NCI-H2227 (cell line): ENCODE measurements around the gene GSDMA.
"Not testable (repeated sequence)": the region's sequence is repeated elsewhere in the genome, so short reads cannot be mapped to it uniquely, and the experiment has no call there.

ENCODE experiments used
- DNase-seq: peaks from one replicate; lab custom pipeline; 2025; ENCODE audit not compliant: unreplicated experiment; lab: John Stamatoyannopoulos, UW

The GSDMA gene

DNA sequence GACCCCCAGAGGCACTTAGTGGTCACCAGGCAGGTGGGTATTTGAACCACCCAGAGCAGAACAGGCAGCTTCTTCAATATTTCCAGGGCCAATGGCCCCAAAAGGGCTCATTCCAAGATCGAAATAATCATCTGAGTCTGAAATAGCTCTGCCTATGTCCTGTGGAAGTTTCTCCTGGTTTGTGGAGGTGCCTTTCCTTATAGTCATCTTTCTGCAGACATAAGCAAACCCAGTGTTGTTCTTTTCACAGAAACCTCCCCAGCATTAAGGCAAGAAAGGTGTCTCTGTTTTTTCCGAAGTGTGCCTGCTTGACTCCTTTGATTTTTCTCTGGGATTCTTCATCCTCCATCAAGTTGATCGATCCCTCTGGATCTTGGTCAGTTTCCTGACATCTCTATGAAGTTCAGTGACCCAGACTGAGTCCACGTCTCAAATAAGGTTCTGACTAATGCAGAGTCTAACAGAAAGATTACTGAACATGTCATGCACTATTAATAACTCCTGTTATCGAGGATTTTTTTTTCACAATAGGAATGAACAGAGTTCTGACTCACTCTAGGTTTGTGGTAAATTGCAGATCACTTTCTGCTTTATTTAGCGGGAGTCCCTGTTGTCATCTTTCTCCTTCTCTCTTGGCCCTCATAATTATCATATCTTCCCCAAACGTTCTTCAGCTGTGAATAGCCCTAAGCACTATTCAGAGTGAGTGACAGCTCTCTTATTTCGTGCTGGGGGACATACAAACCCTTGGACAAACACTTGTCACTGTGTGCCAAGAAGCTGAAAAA lies 33.8 kb upstream of the GSDMA start:
- peak; percentile 15 for DNase-seq

DNA sequence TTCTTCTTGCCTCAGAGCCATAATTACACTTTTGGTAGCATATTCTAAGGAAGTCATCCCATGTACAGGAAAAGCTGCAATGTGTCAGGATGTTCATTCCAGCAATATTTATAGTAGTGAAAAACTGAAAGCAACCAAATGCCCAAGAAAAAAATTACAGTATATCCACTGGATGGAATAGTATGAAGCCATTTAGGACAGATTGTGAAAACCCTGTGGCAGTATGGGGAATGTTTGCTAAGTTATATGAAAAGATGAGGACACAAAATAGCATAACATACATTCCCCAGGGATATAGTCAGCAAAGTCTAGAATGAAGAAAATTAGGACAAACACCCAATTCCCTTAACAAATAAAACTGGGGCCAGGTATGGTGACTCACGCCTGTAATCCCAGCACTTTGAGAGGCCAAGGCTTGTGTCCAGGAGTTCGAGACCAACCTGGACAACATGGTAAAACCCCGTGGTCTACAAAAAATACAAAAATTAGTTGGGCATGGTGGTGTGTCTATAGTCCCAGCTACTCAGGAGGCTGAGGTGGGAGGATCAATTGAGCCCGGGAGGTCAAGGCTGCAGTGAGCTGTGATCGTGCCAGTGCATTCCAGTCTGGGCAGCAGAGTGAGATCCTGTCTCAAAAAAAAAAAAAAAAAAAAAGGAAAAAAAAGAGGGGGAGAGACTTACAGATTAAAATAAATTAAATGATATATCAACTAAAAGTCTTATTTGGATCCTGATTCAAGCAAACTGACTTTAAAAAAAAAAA lies 33.0 kb upstream of the GSDMA start:
- DNase-seq: no peak

DNA sequence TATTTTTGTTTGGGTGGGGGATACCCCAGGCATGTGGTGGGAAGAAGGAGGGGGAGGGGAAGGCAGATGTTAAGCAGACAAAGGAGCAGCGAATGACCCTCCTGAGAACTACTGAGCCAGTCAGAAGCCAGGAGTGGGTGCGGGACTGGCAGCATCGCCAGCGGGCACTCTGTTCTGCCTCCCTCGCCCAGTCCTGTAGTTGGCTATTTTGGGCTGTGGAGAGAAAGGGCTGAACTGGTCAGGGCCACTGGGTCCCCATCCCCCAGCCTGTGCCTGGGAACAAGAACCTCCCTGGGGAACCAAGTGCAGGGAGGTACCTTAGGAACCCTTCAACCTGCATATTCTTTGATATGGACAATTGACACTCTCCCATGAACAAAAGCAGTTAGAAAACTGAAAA lies 28.9 kb upstream of the GSDMA start:
- DNase-seq: no peak

DNA sequence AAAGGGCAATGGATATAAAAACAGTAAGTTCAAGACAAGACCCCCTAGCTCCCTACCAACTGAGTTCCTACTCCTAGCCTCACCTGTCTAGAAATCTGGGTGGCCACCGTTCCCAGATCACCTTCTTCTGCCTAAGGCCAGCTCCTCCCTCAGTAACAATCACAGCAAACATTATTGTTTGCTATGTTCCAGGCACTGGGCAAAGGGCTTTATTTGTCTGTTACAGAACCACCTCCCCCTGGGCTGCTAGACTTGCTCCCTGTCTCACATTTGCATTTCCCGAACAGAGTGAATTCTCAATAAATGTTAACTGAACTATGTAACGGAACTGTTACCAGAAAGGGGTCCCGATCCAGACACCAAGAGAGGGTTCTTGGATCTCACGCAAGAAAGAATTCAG lies 28.5 kb upstream of the GSDMA start:
- no peak for DNase-seq

DNA sequence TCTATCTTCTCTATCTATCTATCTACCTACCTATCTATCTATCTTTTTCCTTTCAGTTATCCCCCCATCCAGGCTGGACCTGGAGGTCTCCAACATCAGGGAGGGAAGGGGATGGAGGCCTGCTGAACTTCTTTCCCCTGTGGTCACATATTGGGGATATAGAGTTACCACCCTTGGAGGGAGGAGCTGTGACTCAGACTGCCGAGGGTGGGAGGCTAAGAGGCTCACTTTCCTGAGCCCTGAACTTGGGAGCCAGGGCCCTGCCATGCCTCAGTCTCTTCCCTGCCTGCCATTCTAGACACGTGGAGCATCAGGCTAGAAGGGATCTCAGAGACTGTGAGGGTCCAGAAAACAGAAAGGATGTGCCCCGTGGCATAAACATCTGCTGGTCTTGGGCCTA lies 26.9 kb upstream of the GSDMA start:
- no peak for DNase-seq

DNA sequence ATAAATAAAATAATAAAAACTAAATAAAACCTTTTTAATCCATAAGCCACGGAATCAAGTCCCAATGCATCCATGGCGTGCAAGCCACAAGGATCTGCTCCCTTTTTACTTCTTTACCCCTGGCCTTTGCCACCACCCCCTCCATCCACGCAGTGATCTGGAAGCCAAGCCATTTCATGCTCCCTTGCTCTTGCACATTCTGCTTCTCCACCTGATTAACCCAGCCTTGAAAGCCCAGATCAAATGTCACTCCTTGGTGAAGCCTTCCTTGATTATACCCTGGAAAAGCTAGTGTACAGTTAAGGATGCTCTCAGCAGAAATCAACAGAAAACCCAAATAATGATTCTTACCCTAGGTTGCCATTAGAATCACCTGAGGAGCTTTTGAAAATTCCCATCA lies 25.4 kb upstream of the GSDMA start:
- no peak for DNase-seq

DNA sequence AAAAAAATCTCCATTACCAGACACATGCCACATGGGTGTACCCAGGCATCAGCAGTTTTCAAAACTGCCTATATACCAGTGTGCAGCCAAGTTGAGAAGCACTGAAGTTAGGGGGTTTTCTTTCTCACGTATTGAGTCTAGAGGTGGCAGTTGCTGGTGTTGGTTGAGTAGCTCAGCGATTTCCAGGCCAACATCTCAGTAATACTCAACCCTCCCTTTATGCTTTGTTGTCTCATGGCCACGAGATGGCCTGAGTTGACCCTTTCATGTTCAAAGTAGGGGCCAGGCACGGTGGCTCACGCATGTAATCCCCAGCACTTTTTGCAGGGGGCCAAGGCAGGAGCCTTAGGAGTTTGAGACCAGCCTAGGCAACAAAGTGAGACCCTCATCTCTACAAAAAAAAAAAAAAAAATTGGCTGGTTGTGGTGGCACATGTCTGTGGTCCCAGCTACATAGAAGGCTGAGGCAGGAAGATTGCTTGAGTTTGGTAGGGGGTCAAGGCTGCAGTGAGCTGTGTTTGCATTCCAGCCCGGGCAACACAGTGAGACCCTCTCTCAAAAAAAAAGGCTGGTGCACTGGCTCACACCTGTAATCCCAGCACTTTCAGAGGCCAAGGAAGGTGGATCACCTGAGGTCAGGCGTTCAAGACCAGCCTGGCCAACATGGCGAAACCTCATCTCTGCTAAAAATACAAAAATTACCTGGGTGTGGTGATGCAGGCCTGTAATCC lies 24.5 kb upstream of the GSDMA start:
- no peak for DNase-seq

DNA sequence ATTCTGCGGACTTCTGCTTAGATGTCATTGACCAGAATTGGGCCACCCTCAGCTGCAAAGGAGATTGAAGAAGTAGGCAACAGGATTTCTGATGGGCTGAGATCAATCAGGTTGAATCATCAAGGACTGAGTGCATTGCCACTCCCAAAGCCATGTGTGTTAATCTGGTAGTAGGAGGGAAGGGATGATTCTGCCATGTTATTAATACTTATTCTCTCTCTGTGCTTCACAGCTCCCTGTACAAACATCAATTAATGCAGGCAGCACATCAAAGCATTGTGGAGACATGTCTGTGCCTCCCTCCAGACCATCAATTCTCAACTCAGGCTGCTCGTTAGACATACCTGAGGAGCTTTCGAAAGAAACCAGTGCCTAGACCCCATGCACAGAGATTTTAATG lies 23.7 kb upstream of the GSDMA start:
- DNase-seq: no peak

DNA sequence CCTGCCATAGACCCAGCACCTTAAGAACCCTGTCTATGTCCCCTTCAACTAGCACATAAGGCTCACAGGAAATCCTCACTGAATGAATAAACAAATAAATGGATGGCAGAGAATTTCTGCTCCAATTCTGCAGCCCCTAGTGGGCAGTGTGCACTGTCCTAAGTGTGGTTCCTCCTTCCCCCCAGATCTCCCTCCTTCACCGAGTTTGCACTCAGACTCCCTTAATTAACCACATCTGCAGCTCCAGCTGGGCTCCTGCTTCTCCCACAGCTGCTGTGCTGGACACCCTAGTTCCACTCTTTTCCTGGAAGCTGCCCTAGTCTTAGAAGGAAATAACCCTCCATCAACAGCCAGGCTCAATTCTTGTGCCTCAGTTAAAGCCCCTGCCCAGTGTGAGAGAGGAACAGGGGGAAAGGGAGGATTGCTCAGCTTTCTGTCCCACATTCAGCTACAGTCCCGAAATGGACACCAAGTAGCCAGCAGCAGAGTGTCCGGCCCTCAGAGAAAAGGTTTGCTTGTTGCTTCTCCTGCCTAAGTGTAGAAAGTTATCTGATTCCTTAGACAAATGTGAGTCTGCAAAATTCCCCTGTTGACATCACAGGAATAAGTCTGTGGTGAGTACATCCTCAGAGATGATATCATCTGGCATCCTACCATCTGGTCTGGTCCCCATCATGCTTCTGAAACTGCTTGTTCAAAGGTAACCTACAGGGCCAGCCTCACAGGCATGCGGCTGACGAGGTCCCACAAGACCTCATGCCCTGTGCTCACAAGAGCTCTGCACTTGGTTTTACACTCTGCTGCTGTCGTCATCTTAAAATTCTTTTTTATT lies 23.0 kb upstream of the GSDMA start:
- peak; percentile 20 for DNase-seq

DNA sequence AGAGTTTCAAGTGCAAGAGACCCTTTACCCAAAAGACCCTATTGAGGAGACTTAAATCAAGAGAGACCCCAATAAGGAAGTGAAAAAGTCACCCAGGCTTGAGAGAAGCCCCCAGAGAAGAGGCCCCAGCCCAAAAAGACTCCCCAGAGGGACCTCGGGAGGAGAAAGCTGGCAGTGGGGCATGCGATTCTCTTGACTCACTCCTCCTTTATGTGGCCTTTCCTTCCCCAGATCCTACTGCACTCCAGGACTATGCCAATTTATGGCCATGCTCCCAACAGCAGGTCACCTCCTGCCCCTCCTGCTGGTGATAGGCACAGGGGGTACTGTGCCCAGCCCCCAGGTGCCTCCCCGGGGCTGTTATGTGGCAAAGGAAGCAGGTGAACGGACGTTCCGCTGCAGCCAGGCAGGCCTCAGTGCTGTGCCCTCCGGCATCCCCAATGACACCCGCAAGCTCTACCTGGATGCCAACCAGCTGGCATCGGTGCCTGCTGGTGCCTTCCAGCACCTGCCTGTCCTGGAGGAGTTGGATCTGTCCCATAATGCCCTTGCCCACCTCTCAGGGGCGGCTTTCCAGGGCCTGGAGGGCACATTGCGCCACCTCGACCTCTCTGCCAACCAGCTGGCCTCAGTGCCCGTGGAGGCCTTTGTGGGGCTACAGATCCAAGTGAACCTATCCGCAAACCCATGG lies 19.0 kb upstream of the GSDMA start:
- DNase-seq: no peak

DNA sequence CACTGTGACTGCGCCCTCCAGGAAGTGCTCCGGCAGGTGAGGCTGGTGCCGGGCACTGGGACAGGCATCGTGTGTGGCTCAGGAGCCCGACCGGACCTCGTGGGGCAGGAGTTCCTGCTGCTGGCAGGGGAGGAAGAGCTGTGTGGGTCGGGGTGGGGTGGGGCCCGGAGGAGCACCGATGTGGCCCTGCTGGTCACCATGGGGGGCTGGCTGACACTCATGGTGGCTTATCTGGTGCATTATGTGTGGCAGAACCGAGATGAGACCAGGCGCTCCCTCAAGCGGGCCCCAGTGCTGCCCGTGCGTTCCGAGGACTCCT lies 18.5 kb upstream of the GSDMA start:
- DNase-seq: no peak

DNA sequence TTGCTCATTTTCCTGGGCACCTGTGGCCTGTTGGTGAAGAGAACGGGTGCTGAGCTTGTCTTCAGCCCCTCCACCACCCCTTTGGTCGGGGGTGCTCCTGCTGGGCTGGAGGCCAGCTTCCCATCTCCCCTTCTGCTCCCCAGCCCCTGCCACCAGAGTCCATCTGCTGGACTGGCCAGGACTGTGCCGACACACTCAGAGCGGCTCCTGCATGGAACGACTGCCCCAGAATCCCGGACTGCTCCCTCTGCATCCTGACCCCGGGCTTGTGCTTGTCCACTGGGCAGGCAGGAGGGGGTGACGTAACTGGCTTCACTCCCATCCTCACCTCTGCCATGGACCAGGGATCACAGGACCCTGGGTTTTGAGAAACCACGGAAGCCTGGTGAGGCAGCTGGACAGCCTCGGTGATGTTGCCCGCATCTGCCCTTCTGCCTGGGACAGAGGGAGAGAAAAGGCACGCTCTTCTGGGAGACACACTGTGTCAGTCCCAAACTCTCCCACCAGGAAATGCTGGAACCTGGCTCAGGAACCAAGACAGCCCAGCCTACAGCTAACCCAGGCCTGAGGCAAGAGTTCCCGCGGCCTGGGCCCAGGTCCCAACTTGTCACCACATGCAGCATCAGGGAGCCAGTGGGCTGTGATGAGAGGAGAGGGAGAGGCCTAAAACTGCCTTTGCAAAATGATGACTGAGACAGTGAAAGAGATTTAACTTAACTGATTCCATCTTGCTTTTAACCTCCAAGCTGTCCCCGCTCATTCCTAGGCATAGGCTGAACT lies 16.1 kb upstream of the GSDMA start:
- DNase-seq: no peak

DNA sequence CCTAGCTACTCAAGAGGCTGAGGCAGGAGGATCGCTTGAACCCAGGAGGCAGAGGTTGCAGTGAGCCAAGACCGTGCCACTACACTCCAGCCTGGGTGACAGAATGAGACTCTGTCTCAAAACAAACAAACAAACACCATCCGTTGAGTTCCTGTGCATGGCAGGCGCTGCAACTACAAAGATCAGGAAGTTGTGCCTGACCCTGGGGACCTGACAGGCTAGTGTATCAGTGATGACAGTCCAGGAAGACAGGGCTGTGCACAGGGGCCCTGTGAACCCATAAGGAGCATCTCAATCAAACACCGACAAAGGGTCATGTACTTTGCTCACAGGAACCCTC lies 14.3 kb upstream of the GSDMA start:
- not testable (repeated sequence) for DNase-seq

DNA sequence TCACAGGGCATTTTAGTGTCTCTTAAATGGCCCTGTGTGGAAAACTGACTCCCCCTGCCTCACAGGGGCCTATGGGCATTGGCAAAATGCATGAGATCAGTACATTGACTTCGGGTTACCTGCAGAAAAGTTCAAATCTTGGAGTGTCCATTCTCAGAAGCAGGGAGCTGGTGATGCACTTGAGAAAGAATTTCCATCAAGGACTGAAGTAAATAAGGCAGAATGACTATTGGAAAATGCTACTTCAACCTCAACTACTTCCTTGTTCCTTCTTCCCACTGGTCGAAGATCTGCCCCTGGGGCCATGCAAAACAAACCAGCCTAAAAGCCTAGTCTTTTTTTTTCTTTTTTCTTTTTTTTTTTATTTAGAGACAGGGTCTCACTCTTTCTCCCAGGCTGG lies 13.8 kb upstream of the GSDMA start:
- DNase-seq: no peak

DNA sequence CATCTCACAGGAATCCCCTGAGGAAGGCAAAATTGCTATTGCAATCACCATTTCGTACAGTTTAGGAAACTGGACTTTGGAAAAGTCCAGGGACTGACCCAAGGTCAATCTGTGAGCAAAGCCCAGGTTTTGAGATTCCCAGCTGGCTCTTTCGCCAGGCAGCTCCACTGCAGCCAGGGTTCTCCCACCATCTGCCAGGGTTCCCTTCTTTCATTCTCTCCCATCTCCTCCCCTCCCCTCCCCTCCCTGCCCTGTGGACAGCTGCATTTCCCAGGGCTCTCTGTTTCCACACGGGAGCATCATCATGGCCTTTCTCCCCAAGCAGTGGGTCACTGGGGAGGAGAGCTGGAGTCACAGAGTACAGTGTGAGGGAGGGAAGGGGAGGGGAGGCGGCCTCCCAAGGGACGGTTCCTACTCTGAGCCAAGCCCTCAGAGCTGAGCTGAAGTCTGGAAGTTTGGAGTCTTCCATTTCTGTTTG lies 11.9 kb upstream of the GSDMA start:
- no peak for DNase-seq

DNA sequence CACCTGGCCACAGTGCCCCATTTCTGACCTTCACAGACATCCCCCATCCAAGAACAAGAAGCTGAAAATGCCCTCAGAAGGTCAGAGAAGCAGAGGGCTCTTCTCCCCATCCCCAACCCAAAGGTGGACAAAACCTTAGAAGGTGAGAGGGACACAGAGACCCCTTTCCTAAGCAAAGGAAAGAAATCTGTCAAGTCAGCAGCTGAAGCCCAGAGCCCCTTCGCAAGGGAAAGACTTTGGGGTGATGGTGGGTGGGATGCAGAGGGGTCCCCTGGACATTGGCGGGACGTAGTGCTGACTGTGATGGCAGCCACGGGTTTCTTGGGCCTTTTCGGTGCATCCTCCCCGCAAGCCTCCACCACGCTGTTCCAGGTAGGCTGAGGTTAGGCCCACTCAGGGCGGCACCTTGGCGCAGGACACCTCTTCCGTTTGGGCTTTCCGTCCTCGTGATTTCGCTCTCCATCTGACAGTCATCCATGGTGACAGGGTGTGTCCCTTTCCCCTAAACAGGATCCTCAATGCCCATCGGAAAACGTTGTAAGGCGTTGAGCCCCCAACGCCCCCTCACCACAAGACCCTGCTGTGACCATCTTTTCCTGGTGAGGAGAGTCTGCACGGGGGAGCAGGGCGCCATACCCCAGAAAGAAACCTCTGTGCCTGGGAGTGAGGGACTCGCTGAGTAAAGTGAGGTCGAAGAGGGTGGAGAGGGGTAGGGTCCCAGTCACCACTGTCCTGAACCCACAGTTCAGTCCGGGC lies 10.7 kb upstream of the GSDMA start:
- no peak for DNase-seq

DNA sequence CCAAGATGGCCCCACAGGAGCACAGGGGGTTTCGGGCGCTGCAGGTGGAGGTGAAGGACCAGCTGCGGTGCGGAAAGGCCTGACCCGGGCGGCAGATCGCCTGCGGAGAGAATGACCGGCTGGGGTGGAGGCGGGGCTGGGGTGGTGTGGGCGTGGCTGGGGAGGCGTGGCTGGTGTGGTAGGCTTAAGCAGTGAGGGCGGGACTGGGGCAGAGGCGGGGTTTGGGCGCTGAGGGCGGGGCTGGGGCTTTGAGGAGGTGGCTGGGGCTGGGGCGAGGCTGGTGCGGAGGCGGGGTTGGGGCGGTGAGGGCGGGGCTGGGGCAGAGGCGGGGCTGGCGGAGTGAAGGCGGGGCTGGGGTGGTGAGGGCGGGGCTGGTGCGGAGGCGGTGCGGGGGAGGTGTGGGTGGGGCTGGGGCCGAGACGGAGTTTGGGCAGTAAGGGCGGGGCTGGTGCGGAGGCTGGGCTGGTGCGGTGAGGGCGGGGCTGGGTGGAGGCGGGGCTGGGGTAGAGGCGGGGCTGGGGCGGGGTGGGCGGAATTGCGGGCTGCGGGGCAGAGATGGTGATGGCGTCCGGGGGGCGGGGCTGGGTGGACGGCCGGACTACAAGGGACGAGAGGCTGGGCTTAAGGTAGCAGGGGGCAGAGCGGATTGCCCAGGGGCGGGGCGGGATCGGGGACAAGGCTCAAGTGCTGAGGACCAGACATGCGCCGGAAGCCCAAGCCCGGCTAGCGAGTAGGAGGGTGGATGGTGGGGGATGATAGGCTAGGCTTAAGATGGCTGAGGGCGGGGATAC lies 9.9 kb upstream of the GSDMA start:
- peak; percentile 98 for DNase-seq

DNA sequence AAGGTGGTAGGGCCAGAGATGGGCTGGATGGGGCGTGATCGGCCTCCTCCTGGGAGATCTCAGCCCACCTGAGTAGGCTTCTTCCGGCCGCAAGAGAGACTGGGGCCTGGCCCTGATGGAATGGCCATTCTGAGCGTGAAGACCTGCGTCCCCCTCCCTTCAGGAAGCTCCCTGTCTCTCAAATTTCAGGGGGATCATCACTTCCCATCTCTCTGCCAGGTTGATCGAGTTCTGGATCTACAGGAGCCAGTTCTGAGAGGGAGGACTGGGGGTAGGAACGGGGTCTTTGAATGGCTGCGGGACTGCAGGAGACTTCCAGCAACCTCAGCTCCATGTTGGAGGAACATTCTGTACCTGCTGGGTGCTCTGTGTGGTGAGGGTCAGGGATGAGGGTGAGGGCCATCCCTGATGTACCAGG lies 9.3 kb upstream of the GSDMA start:
- no peak for DNase-seq
